Naive thymus-derived CD4-positive, alpha-beta T cell (primary cell): ENCODE measurements around the gene TESK2. TPM values are rescaled to one million over a fixed set of nuclear protein-coding genes. Genes with fewer than 3 reads are reported as not detected.
"Not testable (repeated sequence)": the region's sequence is repeated elsewhere in the genome, so short reads cannot be mapped to it uniquely, and the experiment has no call there.

Source experiments
- ATAC-seq: fragments of 150-1000 bp; cut with Tn5 transposase; 2 replicates; pipeline ENCODE4 v1.10.0; 2021; ENCODE audit warnings: mild to moderate bottlenecking, moderate library complexity
- CTCF ChIA-PET: fragments of 350-600 bp; sonication (Branson Sonifier 250); formaldehyde crosslinking; loops from one replicate; lab custom pipeline; 2021; ENCODE audit warnings: antibody characterized with exemption; lab: Charles Lee
- POLR2A ChIA-PET: fragments of 350-600 bp; sonication (Branson Sonifier 250); formaldehyde crosslinking; loops from one replicate; lab custom pipeline; 2021; ENCODE audit warnings: antibody characterized with exemption, inconsistent platforms; lab: Charles Lee
- DNase-seq, 9 donors: peaks; one replicate each; pipeline versions ENCODE4 v3.0.0 to v3.0.0-alpha.2; 2020 to 2022; ENCODE audit warnings: mixed read lengths in 1 of 9
- H3K27ac ChIP-seq: one replicate; pipeline ENCODE4 v1.7.0; 2013; ENCODE audit warnings: mild to moderate bottlenecking, low read depth, low read length, moderate library complexity
- H3K27me3 ChIP-seq, 2 donors: one replicate each; pipeline ENCODE4 v1.7.0; 2013; ENCODE audit warnings: low read length in 2 of 2, mild to moderate bottlenecking in 2 of 2, moderate library complexity in 2 of 2; ENCODE audit not compliant: control insufficient read depth in 2 of 2, insufficient read depth in 2 of 2
- H3K36me3 ChIP-seq, 3 experiments: 1 replicate in 2 of 3; 2 replicates in 1 of 3; pipeline ENCODE4 v1.7.0; 2013; ENCODE audit warnings: low read length in 3 of 3, mild to moderate bottlenecking in 3 of 3, moderate library complexity in 1 of 3; ENCODE audit not compliant: insufficient read depth in 3 of 3, control insufficient read depth in 2 of 3
- H3K4me1 ChIP-seq, 2 donors: one replicate each; pipeline ENCODE4 v1.7.0; 2013; ENCODE audit warnings: low read length in 2 of 2, mild to moderate bottlenecking in 2 of 2, moderate library complexity in 1 of 2; ENCODE audit not compliant: control insufficient read depth in 2 of 2, insufficient read depth in 2 of 2
- H3K4me3 ChIP-seq: 2 replicates; pipeline ENCODE4 v1.7.0; 2013; ENCODE audit warnings: mild to moderate bottlenecking, low read length
- H3K9me3 ChIP-seq, 3 experiments: 1 replicate in 2 of 3; 2 replicates in 1 of 3; pipeline ENCODE4 v1.7.0; 2013; ENCODE audit warnings: low read length in 3 of 3; ENCODE audit not compliant: control insufficient read depth in 2 of 3
- H3K27ac Mint-ChIP-seq, 9 donors: one replicate each; pipeline ENCODE4 v1.8.0; 2020 to 2022; ENCODE audit warnings: mixed read lengths in 9 of 9, mild to moderate bottlenecking in 8 of 9, moderate library complexity in 5 of 9, inconsistent platforms in 2 of 9
- H3K27me3 Mint-ChIP-seq, 5 donors: one replicate each; pipeline ENCODE4 v1.8.0; 2021 to 2022; ENCODE audit warnings: mixed read lengths in 5 of 5, mild to moderate bottlenecking in 1 of 5
- H3K36me3 Mint-ChIP-seq, 5 donors: one replicate each; pipeline ENCODE4 v1.8.0; 2020 to 2022; ENCODE audit warnings: mixed read lengths in 5 of 5, mild to moderate bottlenecking in 3 of 5, inconsistent platforms in 1 of 5
- H3K4me1 Mint-ChIP-seq, 7 donors: one replicate each; pipeline ENCODE4 v1.8.0; 2020 to 2022; ENCODE audit warnings: mixed read lengths in 7 of 7, mild to moderate bottlenecking in 3 of 7, inconsistent platforms in 1 of 7
- H3K4me3 Mint-ChIP-seq, 10 donors: one replicate each; pipeline ENCODE4 v1.8.0; 2020 to 2022; ENCODE audit warnings: mild to moderate bottlenecking in 10 of 10, mixed read lengths in 10 of 10, moderate library complexity in 6 of 10, inconsistent platforms in 2 of 10
- H3K9me3 Mint-ChIP-seq, 11 donors: one replicate each; pipeline ENCODE4 v1.8.0; 2020 to 2022; ENCODE audit warnings: mixed read lengths in 11 of 11, mild to moderate bottlenecking in 4 of 11, inconsistent platforms in 1 of 11, moderate library complexity in 1 of 11
- intact Hi-C, 2 donors: fragments of 100-400 bp; cut with micrococcal nuclease; formaldehyde crosslinking; loops; one replicate each; pipeline ENCODE4 v1.15.1; 2023
- polyA plus RNA-seq, 2 donors: library from polyadenylated mRNA; unstranded; fragments of 300-500 nt; fragmentation: Illumina TruSeq; gene quantifications; one replicate each; pipeline ENCODE4 v1.2.3, GENCODE V29; 2021
- total RNA-seq, 6 experiments: library from RNA in 5 of 6; stranded (reverse) in 5 of 6; gene quantifications; 1 replicate in 5 of 6; 2 replicates in 1 of 6; pipeline ENCODE4 v1.2.3 and lab custom pipeline; 2021 to 2026

Gene TESK2
- total and polyA plus RNA-seq, 7 experiments from 2014 or later, result 3.3 to 8.9 (median 6.4) TPM

- Mint-ChIP-seq H3K36me3 (peaks cover 0 to 4% (median 2%) of the 10 kb centered on the region in 5 donors), H3K27ac (peak overlapping the region in 1 of 9 donors; percentile 1), H3K4me1 (peaks cover 0 to 6% (median 3%) of the 10 kb centered on the region in 7 donors), H3K4me3 (no peak overlapping the region), H3K9me3 (no peaks in the 10 kb centered on the region), H3K27me3 (no peaks in the 10 kb centered on the region)
- CTCF ChIA-PET, result interaction anchor here (1.1 kb wide), 1 partner anchor 10 kb away, joined by 4 read pairs; no protein-coding TSS in a partner anchor
- ATAC-seq (no peak), DNase-seq (no peak)
- intact Hi-C loops, result loop anchor here in 1 of 2 donors (10.0 kb wide), 1 partner anchor 59 kb away; no protein-coding TSS in a partner anchor
- Histone ChIP-seq H3K27ac (no peak overlapping the region), H3K36me3 (no peaks in the 10 kb centered on the region), H3K4me3 (no peak overlapping the region), H3K4me1 (no peaks in the 10 kb centered on the region), H3K27me3 (no peaks in the 10 kb centered on the region), H3K9me3 (no peaks in the 10 kb centered on the region)
- POLR2A ChIA-PET, result no interaction called here
These were observed 115.6 kb downstream of the TESK2 start for GRCh38 chr1:45375104-45376090.

GRCh38 chr1:45373573-45373972, 117.4 kb downstream of the TESK2 start:
- Mint-ChIP-seq H3K36me3 (peaks cover 0 to 8% (median 2%) of the 10 kb centered on the region in 5 donors), H3K4me3 (no peak overlapping the region), H3K27me3 (no peaks in the 10 kb centered on the region), H3K9me3 (no peaks in the 10 kb centered on the region), H3K4me1 (peaks cover 0 to 6% (median 3%) of the 10 kb centered on the region in 7 donors), H3K27ac (no peak overlapping the region)
- CTCF ChIA-PET, result interaction anchor here (1.1 kb wide), 1 partner anchor 13 kb away, joined by 4 read pairs; no protein-coding TSS in a partner anchor
- DNase-seq, result no peak
- no peak for ATAC-seq
- H3K4me3 ChIP-seq, result no peak overlapping the region
- POLR2A ChIA-PET, result interaction anchor here (0.7 kb wide), 1 partner anchor 391 kb away, joined by 4 read pairs; no protein-coding TSS in a partner anchor
- intact Hi-C loops, result loop anchor here in 1 of 2 donors (10.0 kb wide), 1 partner anchor 61 kb away; no protein-coding TSS in a partner anchor
- H3K27me3 ChIP-seq, result no peaks in the 10 kb centered on the region
- H3K27ac ChIP-seq, result no peak overlapping the region
- no peaks in the 10 kb centered on the region for H3K9me3 ChIP-seq
- H3K36me3 ChIP-seq, result no peaks in the 10 kb centered on the region
- no peaks in the 10 kb centered on the region for H3K4me1 ChIP-seq

- no peaks in the 10 kb centered on the region for H3K4me1 ChIP-seq
- no peak overlapping the region for H3K4me3 ChIP-seq
- CTCF ChIA-PET, result no interaction called here
- ATAC-seq (no peak), DNase-seq (no peak)
- POLR2A ChIA-PET, result no interaction called here
- peaks cover 0 to 6% (median 3%) of the 10 kb centered on the region in 7 donors for H3K4me1 Mint-ChIP-seq
- no peak overlapping the region for H3K27ac ChIP-seq
- no peaks in the 10 kb centered on the region for H3K9me3 ChIP-seq
- intact Hi-C loops, result loop anchor here in 1 of 2 donors (10.0 kb wide), 1 partner anchor 64 kb away; no protein-coding TSS in a partner anchor
- no peaks in the 10 kb centered on the region for H3K27me3 ChIP-seq
- no peaks in the 10 kb centered on the region for H3K27me3 Mint-ChIP-seq
- H3K36me3 ChIP-seq, result no peaks in the 10 kb centered on the region
- no peak overlapping the region for H3K27ac Mint-ChIP-seq
- H3K4me3 Mint-ChIP-seq, result no peak overlapping the region
- H3K9me3 Mint-ChIP-seq, result no peaks in the 10 kb centered on the region
- H3K36me3 Mint-ChIP-seq, result peaks cover 0 to 7% (median 0%) of the 10 kb centered on the region in 5 donors
These were observed 120.4 kb downstream of the TESK2 start for GRCh38 chr1:45370575-45370974.

- Histone ChIP-seq H3K27me3 (no peaks in the 10 kb centered on the region), H3K4me1 (no peaks in the 10 kb centered on the region), H3K36me3 (no peaks in the 10 kb centered on the region), H3K27ac (no peak overlapping the region), H3K9me3 (no peaks in the 10 kb centered on the region), H3K4me3 (no peak overlapping the region)
- CTCF ChIA-PET, result no interaction called here
- DNase-seq (no peak), ATAC-seq (no peak)
- Mint-ChIP-seq H3K27me3 (no peaks in the 10 kb centered on the region), H3K4me1 (peaks cover 0 to 4% (median 2%) of the 10 kb centered on the region in 7 donors), H3K9me3 (no peaks in the 10 kb centered on the region), H3K27ac (no peak overlapping the region), H3K4me3 (no peak overlapping the region), H3K36me3 (peaks cover 0 to 7% (median 0%) of the 10 kb centered on the region in 5 donors)
- intact Hi-C loops, result no loop called here
- POLR2A ChIA-PET, result no interaction called here
These were observed 125.9 kb downstream of the TESK2 start for GRCh38 chr1:45365051-45365450.

GRCh38 chr1:45364294-45364693, 126.7 kb downstream of the TESK2 start:
- ChIA-PET CTCF (no interaction called here), POLR2A (no interaction called here)
- no peak overlapping the region for H3K27ac ChIP-seq
- H3K4me3 ChIP-seq, result no peak overlapping the region
- H3K9me3 ChIP-seq, result no peaks in the 10 kb centered on the region
- H3K27ac Mint-ChIP-seq, result no peak overlapping the region
- DNase-seq, result no peak
- H3K4me3 Mint-ChIP-seq, result no peak overlapping the region
- H3K36me3 ChIP-seq, result no peaks in the 10 kb centered on the region
- ATAC-seq, result no peak
- H3K27me3 Mint-ChIP-seq, result no peaks in the 10 kb centered on the region
- no peaks in the 10 kb centered on the region for H3K27me3 ChIP-seq
- H3K4me1 Mint-ChIP-seq, result peaks cover 0 to 7% (median 5%) of the 10 kb centered on the region in 7 donors
- peaks cover 0 to 1% (median 0%) of the 10 kb centered on the region in 5 donors for H3K36me3 Mint-ChIP-seq
- H3K4me1 ChIP-seq, result no peaks in the 10 kb centered on the region
- intact Hi-C loops, result no loop called here
- H3K9me3 Mint-ChIP-seq, result no peaks in the 10 kb centered on the region

GRCh38 chr1:45360981-45361380, 130.0 kb downstream of the TESK2 start:
- not testable (repeated sequence) for H3K9me3 Mint-ChIP-seq, H3K27ac ChIP-seq, H3K27me3 Mint-ChIP-seq, H3K4me1 Mint-ChIP-seq, H3K36me3 ChIP-seq, H3K4me3 ChIP-seq, H3K27me3 ChIP-seq, H3K4me3 Mint-ChIP-seq, H3K9me3 ChIP-seq, DNase-seq, H3K36me3 Mint-ChIP-seq, H3K4me1 ChIP-seq, ATAC-seq
- intact Hi-C loops, result loop anchor here in 1 of 2 donors (1.0 kb wide), 2 partner anchors 132 to 209 kb away; no protein-coding TSS in a partner anchor
- CTCF ChIA-PET, result interaction anchor here (0.9 to 6.9 kb wide), 5 partner anchors 13 to 347 kb away, joined by 3 to 94 read pairs (median 3); partner anchors contain the start of gene TESK2
- H3K27ac Mint-ChIP-seq, result peak overlapping the region in 1 of 9 donors; percentile 6
- POLR2A ChIA-PET, result interaction anchor here (2.6 kb wide), 1 partner anchor 132 kb away, joined by 9 read pairs; no protein-coding TSS in a partner anchor
